Activated CD4-positive, alpha-beta T cell treated with anti-CD3 and anti-CD28 coated beads, Interleukin-2, amount 50 U/mL, for 48 hours (primary cell): ENCODE data around the gene SMIM1.

Experiments used
- DNase-seq, 2 experiments: peaks; one replicate each; pipeline ENCODE4 v3.0.0-alpha.2; 2020

Gene SMIM1

GRCh38 chr1:3777647-3778589 is 5.4 kb downstream of the SMIM1 start:
- DNase-seq = no peak

GRCh38 chr1:3778590-3779264 is 6.2 kb downstream of the SMIM1 start:
- no peak for DNase-seq

- no peak for DNase-seq
These were observed 6.8 kb downstream of the SMIM1 start for GRCh38 chr1:3779265-3779911.

- DNase-seq = no peak
These were observed 7.4 kb downstream of the SMIM1 start for GRCh38 chr1:3779912-3780416.

- DNase-seq = no peak
These were observed 8.4 kb downstream of the SMIM1 start for GRCh38 chr1:3780901-3781300.

GRCh38 chr1:3783651-3784474 is 11.3 kb downstream of the SMIM1 start:
- DNase-seq = no peak

GRCh38 chr1:3785045-3785444 is 12.5 kb downstream of the SMIM1 start:
- DNase-seq = no peak

GRCh38 chr1:3785456-3786157 is 13.1 kb downstream of the SMIM1 start:
- DNase-seq = peak; percentile 22 to 39

- no peak for DNase-seq
These were observed 14.2 kb downstream of the SMIM1 start for GRCh38 chr1:3786468-3787348.

GRCh38 chr1:3787349-3787715 is 14.8 kb downstream of the SMIM1 start:
- DNase-seq = peak; percentile 61 to 74

- no peak for DNase-seq
These were observed 15.4 kb downstream of the SMIM1 start for GRCh38 chr1:3787745-3788605.

GRCh38 chr1:3788756-3789420 is 16.3 kb downstream of the SMIM1 start:
- no peak for DNase-seq

- DNase-seq = no peak
These were observed 17.1 kb downstream of the SMIM1 start for GRCh38 chr1:3789421-3790300.

GRCh38 chr1:3790500-3790923 is 18.0 kb downstream of the SMIM1 start:
- no peak for DNase-seq

GRCh38 chr1:3790952-3791351 is 18.4 kb downstream of the SMIM1 start:
- no peak for DNase-seq

GRCh38 chr1:3795453-3796214 is 23.1 kb downstream of the SMIM1 start:
- no peak for DNase-seq
